Right lobe of liver (tissue), 6 donors: Measurements from ENCODE around the gene SMPD2. TPM values are rescaled to one million over a fixed set of nuclear protein-coding genes. Genes with fewer than 3 reads are reported as not detected.

Experiments
- ATAC-seq, 4 donors: fragments of 200-7000 bp; cut with Tn5 transposase; one replicate each; pipeline ENCODE4 v1.9.1; 2020; ENCODE audit warnings: mild to moderate bottlenecking in 4 of 4, moderate library complexity in 4 of 4
- DNase-seq, 3 donors: peaks; one replicate each; pipeline ENCODE4 v3.0.0-alpha.2; 2020
- H3K27ac ChIP-seq, 3 donors: fragments of 200-600 bp; one replicate each; pipeline ENCODE4 v1.8.0; 2022
- H3K27me3 ChIP-seq, 2 donors: fragments of 200-600 bp; one replicate each; pipeline ENCODE4 v1.8.0; 2022
- H3K36me3 ChIP-seq, 4 donors: fragments of 200-600 bp; sonication (generic) in 1 of 4; one replicate each; pipeline versions ENCODE4 v1.5.1 to v1.8.0; 2017 to 2022; ENCODE audit warnings: control low read depth in 1 of 4
- H3K4me1 ChIP-seq, 4 donors: fragments of 200-600 bp; sonication (generic) in 1 of 4; one replicate each; pipeline versions ENCODE4 v1.5.1 to v1.8.0; 2017 to 2022; ENCODE audit warnings: control low read depth in 1 of 4
- H3K4me3 ChIP-seq, 3 donors: fragments of 200-600 bp; one replicate each; pipeline ENCODE4 v1.8.0; 2022
- H3K9me3 ChIP-seq, 4 donors: fragments of 200-600 bp; sonication (generic) in 1 of 4; one replicate each; pipeline versions ENCODE4 v1.5.1 to v1.8.0; 2017 to 2022; ENCODE audit warnings: control low read depth in 1 of 4
- CTCF ChIP-seq, 4 donors: fragments of 200-600 bp in 3 of 4; fragments of 450-650 bp in 1 of 4; IDR thresholded peaks; one replicate each; pipeline versions ENCODE4 v1.5.1 to v1.8.0; 2016 to 2022; ENCODE audit warnings: antibody characterized with exemption in 4 of 4, mild to moderate bottlenecking in 2 of 4
- POLR2A ChIP-seq: fragments of 450-650 bp; IDR thresholded peaks from one replicate; pipeline ENCODE4 v1.6.1; 2017; ENCODE audit warnings: antibody characterized with exemption, mild to moderate bottlenecking
- WGBS: methylation state at CpG from one replicate; pipeline ENCODE4 v1.1.6; 2018; ENCODE audit warnings: low coverage, low lambda C conversion rate; ENCODE audit not compliant: insufficient coverage; ENCODE audit errors: missing lambda C conversion rate; 5-methylcytosine and 5-hydroxymethylcytosine counted together
- intact Hi-C, 2 donors: fragments of 100-400 bp; cut with DNase I; formaldehyde crosslinking; loops; one replicate each; pipeline versions ENCODE4 v1.11.2 to v1.14.1; 2022
- total RNA-seq, 6 experiments: library from RNA; depleted of rRNA in 2 of 6; stranded (reverse); fragments of >200 nt in 2 of 6; fragmentation: NEBNext Ultra II Directional in 3 of 6; extraction: Animal tissue kit (Norgen Biotek cat#: 25700) in 3 of 6; gene quantifications; one replicate each; pipeline versions ENCODE4 v1.1.0 to v1.2.4, GENCODE V29; 2016 to 2023
- donor health status: DM: no; HTN: yes; CAD: no.
- donor health status: DM: no; HTN: no; CAD: no.
- donor health status: DM: no; HTN: no; CAD: no.
- donor health status: DM: no; HTN: yes; CAD: no.
- donor health status: DM: no; HTN: yes; CAD: no.

SMPD2 gene
- total RNA-seq, 6 experiments from 2014 or later: 3.2 to 7.7 (median 4.0) TPM

DNA sequence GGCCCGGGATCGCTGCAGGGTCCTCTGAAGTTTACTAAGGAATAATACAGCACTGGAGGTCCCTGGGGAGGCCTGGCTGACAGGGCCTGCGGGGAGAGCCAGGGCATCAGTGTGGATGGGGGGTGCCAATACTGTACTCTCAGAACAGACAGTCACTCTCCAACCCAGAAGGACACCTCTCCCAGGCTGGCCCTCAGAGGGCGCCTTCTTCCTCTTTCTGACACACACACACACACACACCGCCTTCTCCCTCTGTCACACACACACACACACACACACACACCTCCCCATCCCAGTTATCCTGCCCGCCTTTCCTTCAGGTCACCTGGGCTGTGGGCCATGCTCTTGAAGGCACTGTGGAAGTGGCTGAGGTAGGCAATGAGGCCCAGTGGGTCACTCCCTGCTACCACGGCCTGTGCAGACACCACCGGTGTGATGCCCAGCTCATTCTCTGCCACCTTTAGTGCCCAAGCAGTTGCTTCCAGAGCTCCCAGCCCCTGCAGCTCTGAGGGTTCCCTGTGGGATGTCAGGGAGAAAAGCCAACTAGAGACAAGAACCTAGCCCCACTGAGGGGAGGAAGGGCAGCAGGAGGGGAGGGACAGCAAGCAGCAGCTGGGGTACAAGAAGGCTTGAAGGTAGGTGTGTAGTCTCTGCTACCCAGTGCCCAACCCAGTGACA, 7.5 kb downstream of the SMPD2 start:
- no peaks in the 10 kb centered on the region for H3K36me3 ChIP-seq
- 70% methylated on average over 4 of the region's 8 CpGs for WGBS
- no peaks in the 10 kb centered on the region for H3K4me1 ChIP-seq
- H3K9me3 ChIP-seq: no peaks in the 10 kb centered on the region
- no peak overlapping the region for H3K4me3 ChIP-seq
- no peak for TF ChIP-seq POLR2A
- TF ChIP-seq CTCF (IDR thresholded peaks at IDR 0.05): no peak
- intact Hi-C loops: no loop called here
- DNase-seq (no peak), ATAC-seq (peak in 2 of 4 donors; percentile 28 to 32)
- H3K27ac ChIP-seq: no peak overlapping the region
- no peaks in the 10 kb centered on the region for H3K27me3 ChIP-seq

DNA sequence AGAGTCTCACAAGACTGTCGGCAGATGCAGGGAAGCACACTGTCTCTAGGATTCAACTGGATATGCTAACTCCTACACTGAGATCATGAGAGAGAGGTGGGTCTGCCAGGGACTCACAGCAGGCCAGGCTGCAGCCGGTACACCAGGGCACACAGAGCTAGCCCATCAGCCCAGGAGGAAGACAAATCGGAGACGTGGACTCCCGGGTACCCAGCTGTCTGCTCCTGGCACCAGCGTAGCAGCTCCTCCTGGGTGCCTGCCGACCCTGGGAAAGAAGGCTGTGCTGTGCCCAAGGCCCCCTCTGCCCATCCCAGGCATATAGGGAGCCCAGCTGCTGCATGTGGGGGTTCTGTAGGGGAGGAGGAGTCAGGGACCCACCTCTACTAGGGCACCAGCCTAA, 8.1 kb downstream of the SMPD2 start:
- intact Hi-C loops: no loop called here
- no peaks in the 10 kb centered on the region for H3K4me1 ChIP-seq
- H3K36me3 ChIP-seq: no peaks in the 10 kb centered on the region
- ATAC-seq (no peak), DNase-seq (no peak)
- no peak for TF ChIP-seq CTCF (IDR thresholded peaks at IDR 0.05)
- no peak for TF ChIP-seq POLR2A
- no peaks in the 10 kb centered on the region for H3K27me3 ChIP-seq
- 60% methylated on average over 1 of the region's 7 CpGs for WGBS
- H3K4me3 ChIP-seq: no peak overlapping the region
- no peak overlapping the region for H3K27ac ChIP-seq
- no peaks in the 10 kb centered on the region for H3K9me3 ChIP-seq

- no peak for ATAC-seq
- no peak for TF ChIP-seq CTCF (IDR thresholded peaks at IDR 0.05)
- intact Hi-C loops: no loop called here
Measured at GRCh38 chr6:109449064-109449794, 8.7 kb downstream of the SMPD2 start.

GRCh38 chr6:109449795-109450673, 9.5 kb downstream of the SMPD2 start:
- WGBS: 77% methylated on average over 10 of the region's 16 CpGs
- no peaks in the 10 kb centered on the region for H3K36me3 ChIP-seq
- H3K9me3 ChIP-seq: no peaks in the 10 kb centered on the region
- H3K4me3 ChIP-seq: no peak overlapping the region
- DNase-seq (no peak), ATAC-seq (peak in 2 of 4 donors; percentile 10 to 14)
- intact Hi-C loops: no loop called here
- no peak overlapping the region for H3K27ac ChIP-seq
- no peaks in the 10 kb centered on the region for H3K27me3 ChIP-seq
- H3K4me1 ChIP-seq: no peaks in the 10 kb centered on the region
- TF ChIP-seq CTCF (IDR thresholded peaks at IDR 0.05): no peak
- TF ChIP-seq POLR2A: no peak

More at GRCh38 chr6:109449064-109449794, 8.7 kb downstream of the SMPD2 start:
- no peaks in the 10 kb centered on the region for H3K36me3 ChIP-seq
- 78% methylated on average over 4 of the region's 19 CpGs for WGBS
- H3K27ac ChIP-seq: no peak overlapping the region
- H3K4me1 ChIP-seq: no peaks in the 10 kb centered on the region
- H3K4me3 ChIP-seq: no peak overlapping the region
- H3K9me3 ChIP-seq: no peaks in the 10 kb centered on the region
- DNase-seq: no peak
- no peaks in the 10 kb centered on the region for H3K27me3 ChIP-seq
